ENCODE data around the gene ST3GAL3.

ST3GAL3 gene

DNA sequence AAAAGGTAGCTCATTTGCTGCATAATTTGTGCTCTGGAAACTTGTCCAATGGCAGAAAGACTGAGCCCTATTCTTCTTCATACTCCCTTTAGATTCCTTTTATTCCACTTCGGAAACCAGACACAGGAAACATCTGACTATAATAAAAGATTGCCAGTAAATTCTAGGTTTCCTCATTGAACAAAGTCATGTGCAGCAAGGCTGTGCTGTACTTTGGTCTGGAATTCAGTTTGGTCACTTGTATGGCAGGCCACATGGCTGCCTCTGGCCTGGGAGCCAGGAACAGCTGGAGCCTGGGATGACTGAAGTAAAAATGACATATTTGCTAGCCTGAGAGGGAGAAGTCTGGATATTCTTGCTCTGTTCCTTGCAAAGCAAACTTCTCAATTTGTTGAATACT, 79.6 kb downstream of the ST3GAL3 start:
- DNase-seq, result peak; percentile 42

DNA sequence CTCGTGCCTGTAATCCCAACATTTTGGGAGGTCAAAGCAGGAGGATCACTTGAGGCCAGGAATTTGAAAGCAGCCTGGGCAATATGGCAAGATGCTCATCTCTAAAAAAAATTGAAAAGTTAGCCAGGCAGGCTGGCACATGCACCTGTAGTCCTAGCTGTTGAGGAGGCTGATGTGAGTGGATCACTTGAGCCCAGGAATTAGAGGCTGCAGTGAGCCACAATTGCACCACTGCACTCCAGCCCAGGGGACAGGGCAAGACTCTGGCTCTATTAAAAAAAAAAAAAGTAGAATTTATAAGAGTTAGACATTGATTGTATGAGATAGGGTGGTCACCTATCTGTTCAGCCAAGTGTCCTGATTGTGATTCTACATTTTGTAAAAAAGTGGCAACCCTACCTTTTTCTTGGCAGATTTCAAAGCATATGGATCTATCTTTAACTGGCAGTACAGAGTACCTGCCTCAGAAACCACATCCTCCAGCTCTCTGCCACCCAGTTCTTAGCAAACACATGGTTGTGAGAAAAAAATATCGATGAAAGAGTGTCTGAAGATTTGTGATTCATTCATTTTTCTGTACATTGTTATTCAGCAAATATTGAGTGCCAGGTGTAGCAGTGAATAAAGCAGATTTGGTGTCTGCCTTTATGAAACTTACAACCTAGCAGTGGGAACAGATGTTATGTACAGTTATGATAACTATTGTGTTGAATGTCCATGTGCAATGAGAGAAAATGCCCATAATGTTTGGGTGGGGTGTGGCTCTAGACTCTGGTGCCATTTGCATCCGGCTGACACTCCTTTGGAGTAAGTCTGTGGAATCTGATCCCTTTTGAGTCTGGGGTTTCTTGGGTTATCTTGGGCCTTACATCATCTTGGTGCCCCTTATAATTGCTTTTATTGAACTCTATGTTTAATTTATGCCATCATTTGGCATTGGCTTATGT, 82.5 kb downstream of the ST3GAL3 start:
- DNase-seq, result no peak

DNA sequence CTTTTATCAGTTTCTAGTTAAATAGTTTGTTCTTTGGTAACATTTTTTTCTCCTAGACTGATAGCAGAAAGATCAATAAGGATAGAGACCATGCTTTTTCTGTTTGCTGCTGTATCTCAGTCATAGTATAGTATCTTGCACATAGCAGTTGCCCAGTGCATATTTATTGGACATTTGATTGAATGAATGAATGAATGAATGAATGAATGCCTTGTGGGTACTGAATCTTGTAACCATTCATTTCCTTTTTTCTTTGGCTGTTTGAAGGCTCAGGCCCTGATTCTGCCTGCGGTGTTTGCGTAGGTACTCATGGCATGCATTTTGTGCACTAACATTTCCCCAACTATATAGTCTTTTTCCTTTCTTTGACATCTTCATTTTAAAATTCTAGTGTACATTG, 83.9 kb downstream of the ST3GAL3 start:
- no peak for DNase-seq

DNA sequence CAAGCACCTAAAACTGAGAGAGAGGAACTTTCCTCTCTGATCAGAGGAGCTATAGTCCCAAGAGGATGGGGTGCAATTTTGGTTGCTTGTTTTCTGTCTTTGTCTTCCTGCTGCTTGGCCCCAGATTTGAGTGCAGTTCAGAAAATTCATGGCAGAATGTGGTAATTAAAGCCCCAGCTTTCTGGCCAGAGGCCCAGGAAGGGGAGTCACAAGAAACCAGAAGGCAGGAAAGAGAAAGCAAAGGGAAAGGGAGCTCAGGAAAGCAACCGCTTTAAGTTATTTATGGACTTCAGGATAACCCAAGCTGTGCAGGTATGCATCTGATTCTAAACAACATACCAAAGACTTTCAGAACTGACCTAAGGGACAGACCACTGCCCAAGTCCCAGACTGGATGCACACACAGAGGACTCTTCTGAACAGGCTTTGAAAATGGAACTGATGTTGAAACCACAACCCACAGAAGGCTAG, 88.8 kb downstream of the ST3GAL3 start:
- DNase-seq, result peak; percentile 74

DNA sequence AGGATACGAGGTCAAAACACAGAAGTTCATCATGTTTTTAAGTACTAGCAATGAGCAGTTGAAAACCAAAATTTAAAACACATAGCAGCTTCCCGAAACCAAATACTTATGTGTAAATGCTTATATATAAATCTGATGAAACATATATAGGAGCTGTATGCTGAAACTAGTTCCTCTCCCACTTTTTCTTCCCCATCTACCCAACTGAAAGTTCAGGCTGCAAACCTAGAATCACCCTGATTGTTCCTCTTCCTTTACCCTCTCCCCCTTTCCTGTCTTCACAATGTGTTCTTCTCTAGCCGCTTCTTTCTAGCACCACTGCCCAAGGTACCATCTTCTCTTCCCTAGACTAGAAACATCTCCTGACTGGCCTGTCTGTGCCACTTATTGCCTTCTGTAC, 90.6 kb downstream of the ST3GAL3 start:
- no peak for DNase-seq

DNA sequence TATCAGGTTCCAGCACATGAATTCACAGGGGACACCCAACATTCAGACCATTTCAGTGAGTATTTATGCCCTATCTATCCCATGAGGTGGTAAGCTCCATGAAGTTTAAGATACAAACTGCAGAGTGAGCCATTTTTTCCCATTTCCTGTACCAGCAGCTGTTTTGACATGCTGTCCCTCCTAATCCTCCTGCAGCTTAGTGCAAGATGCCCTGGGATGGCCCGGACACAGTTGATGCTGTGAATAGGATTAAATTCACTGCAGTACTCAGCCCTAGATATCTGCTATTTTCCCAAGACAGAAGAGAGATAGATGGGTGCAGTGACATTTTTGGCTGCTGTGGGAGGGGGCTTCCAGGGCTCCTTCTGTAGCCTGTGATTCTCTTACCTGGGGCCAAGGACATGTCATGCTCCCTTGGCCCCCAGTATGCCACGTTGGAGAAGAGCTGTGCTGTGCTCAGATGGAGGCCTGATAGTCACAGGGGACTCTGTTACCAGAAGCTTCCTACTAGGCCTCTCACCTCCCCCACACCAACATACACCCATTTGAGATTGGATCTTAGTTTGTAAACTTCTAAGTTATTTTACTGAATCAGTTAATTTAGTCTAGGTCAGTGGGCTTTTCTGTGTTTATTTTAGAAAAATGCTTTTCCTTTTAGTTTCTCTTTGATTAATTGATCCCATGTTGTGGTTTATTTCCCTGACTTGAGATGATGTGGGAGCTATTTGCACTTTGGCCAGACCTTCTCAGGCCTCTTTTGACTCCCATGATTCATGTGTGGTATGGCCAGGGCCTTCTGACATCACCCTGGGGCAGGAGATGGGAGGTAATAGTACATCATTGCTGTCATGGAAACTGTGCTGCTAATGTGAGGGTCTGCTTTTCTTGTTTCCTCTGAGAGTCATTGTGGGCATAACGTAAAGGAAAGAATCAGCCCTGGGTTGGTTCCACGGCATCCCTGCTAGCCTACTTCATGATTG, 92.6 kb downstream of the ST3GAL3 start:
- peak; percentile 63 for DNase-seq

DNA sequence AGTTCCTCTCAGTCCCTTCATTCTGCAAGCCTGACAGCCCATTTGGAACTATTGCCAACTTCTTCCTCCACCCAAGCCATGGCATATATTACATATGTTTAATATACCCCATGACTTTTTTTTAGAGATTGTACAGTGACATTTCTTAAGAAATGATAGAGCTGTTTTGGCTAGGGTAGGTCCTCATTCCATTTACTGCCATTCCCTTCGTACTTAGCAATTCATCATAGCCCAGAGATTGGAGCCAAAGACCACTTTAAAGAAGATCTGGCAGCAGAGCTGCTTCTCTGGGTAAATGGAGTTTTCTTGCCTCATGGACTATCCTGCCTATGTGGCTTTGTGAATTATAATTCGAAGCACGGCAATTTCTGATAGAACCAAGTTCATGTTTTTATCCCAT, 93.4 kb downstream of the ST3GAL3 start:
- no peak for DNase-seq

DNA sequence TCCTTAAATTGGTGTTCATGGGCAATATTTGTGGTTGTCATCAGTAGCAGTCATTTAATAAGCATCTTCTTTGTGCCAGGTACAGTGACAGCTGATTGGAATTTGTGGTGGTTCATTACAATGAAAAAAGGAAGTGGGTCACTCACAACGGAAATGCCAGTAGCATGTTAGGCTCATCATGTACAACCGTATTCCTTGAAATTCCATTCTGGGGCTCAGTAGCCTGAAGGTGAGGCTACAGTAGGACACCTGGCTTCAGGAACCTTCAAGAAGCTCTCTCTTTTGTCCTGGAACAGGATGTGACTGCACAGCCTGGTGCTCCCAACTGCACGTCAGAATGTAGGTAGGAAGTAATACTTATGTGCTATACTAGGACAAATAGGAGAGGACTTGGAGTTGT, 93.9 kb downstream of the ST3GAL3 start:
- no peak for DNase-seq

DNA sequence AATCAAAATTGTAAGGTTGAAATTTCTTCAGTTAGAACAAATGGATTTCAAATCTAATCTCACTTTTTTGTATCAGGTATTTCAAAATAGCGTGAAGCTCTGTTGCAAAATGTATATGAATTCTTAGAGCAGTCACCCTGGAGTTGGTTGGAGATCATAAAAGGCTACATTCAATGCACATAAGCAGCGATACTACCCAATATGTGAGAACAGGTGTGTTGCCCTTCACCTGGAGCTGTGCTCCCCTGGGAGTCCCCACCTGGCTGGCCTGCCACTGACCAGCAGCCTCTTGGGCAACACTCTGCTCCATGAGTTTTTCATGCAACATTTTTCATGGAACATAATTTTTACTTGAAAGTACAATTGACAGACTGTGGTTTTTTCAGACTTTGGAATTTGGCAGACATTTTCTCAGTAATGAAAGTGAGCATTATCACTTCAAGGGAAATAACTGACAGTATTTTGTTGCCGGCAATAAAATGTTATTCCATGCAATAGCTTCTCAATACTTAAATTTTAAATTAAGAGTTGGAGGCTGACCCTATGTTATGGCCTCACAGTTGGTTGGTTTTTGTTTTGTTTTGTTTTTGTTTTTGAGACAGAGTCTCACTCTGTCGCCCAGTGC, 95.1 kb downstream of the ST3GAL3 start:
- no peak for DNase-seq

DNA sequence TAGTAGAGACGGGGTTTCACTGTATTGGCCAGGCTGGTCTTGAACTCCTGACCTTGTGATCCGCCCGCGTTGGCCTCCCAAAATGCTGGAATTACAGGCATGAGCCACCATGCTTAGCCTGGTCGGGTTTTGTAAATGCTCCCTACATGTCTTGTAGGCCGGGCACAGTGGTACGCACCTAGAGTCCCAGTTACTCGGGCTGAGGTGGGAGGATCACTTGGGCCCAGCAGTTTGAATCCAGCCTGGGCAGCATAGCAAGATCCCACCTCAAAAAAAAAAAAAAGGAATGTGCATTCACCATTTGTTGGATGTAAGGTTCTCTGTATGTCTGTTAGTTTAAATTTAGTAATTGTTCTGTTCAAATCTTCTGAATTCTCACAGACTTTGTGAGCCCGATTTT, 95.8 kb downstream of the ST3GAL3 start:
- no peak for DNase-seq

DNA sequence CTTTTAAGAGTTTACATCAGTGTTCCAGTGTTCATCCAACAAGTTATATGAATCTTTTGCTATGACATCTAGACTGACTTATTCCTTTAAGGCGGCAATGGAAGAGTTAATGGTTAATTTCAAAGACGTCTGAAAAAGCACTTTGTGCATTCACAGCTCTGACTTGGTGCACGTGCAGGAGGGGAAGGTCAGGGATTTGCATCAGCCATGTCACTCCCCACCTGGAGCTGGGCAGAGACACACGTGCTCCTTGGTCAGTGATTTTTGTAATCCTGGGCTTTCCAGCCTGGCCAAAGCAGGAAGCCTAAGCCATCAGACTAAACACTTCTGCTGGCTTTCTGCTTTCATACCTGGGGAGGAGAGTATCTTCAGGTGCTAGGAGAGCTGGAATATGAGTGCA, 96.3 kb downstream of the ST3GAL3 start:
- DNase-seq, result no peak

DNA sequence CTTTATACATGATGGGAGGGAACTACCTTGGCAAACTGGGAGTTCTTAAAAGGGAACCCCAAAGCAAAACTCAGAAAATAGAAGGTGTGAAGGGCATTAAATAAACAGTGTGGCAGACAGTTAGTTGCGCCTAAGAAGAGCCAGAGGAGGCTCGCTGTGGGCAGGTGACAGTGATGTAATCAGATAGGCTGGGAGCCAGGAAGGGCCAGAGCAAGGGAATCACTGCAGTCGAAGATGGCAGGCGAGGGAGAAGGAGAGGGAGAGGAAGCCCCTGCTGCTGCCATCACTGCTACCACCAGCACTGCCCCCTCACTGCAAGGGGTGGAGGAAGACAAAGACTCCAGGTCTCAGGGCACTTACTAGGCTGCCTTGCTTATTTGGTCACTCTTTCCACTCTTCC, 97.2 kb downstream of the ST3GAL3 start:
- no peak for DNase-seq

DNA sequence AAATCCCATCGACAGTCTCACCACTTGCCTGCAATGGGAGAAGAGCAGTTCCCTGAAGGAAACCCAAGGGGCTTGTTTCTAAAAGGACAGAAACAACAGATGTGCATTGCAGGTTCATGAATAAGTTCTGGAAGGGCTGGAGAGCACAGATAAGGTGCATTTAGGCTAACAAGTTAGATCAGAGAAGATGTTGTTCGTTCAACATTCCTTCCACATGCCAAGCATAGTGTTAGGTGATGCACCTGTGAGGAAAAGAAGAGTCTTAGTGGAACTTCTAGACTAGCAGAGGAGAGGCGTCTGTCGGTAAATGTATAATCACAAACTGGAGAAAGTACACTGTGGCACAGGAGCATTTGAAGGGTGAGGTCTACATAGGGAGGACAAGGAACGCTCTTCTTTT, 98.0 kb downstream of the ST3GAL3 start:
- no peak for DNase-seq

DNA sequence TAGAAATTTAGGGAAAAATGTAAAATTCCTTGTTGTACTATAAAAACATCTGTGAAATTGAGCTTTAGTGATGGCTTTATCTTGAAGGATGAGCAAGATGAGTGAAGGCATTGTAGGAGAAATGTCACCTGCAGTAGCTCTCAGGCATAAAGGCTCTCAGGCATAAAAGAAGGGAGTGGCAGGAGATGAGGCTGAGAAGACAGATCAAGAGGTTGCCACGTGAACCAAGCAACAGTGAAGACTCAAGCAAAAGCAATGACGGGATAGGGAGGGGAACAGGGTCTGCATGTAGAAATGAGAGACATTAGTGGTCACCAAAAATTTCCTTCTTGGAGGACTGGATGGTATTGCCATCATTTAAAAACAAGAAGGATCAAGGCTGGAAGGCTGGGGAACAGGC, 98.8 kb downstream of the ST3GAL3 start:
- no peak for DNase-seq

DNA sequence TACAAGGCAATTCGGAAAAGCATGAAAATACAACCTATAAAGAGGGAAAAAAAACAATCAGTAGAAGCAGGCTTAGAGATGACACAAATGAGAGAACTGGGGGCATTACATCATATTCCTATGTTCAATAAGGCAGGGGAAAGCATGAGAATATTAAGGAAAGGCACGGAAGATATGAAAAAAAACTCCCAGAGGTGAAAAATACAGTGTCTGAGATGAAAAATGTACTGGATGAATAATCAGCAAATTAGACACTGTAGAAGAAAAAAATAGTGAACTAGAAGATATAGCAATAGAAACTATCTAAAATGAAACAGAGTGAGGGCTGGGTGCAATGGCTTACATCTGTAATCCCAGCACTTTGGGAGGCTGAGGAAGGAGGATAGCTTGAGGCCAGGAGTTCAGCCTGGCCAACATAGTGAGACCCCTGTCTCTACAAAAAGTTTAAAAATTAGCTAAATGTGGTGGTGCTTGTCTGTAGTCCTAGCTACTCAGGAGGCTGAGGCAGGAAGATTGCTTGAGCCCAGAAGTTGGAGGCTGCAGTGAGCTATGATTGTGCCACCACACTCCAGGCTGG, 101.8 kb downstream of the ST3GAL3 start:
- DNase-seq, result no peak

DNA sequence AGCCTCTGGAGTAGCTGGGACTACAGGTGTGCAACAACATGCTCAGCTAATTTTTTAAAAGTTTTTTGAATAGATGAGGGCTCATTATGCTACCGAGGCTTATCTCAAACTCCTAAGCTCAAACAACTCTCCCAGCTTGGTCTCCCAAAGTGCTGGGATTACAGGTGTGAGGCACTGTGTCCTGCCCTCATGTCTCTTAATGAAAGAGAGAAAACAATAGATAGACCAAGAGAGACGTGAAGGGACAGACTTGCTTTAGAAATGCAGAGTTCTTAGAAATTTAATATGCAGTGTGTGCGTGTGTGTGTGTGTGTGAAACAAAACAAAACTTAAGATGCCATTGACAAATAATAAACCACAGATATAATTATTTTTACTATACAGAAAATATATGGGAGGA, 105.2 kb downstream of the ST3GAL3 start:
- no peak for DNase-seq

DNA sequence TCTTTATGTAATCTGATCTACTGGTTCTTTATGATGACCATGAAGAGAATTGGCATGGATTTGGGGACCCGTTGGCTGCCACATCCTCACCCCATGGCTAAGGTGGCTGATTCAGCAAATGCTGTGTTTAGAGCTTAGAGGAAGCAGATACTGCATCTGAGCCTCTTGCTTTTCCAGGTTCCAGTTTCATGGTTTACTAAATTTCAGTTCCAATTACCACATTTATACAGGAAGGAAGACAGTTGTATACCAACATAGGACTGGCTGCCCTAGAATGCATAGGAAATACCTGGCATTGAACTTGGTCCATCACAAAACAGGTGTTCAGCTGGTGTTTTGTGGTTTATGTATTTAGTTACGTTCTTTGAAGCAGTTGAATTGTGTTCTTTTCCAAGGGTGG, 107.1 kb downstream of the ST3GAL3 start:
- no peak for DNase-seq

DNA sequence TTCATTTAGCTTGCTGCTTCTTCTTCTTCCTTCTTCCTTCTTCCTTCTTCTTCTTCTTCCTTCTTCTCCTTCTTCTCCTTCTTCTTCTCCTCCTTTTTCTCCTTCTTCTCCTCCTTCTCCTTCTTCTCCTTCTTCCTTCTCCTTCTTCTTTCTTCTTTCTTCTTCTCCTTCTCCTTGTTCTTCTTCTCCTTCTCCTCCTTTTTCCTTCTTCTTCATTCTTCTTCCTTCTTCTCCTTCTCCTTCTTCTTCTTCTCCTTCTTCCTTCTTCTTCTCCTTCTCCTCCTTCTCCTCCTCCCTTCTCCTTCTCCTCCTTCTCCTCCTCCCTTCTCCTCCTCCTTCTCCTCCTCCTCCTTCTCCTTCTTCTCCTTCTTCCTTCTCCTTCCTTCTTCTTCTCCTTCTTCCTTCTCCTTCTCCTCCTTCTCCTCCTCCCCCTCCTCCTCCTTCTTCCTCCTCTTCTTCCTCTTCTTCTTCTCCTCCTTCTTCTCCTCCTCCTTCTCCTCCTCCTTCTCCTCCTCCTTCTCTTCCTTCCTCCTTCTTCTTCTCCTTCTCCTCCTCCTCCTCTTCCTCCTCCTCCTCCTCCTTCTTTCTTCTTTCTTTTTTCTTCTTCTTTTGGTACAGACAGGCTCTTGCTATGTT, 110.1 kb downstream of the ST3GAL3 start:
- no peak for DNase-seq

DNA sequence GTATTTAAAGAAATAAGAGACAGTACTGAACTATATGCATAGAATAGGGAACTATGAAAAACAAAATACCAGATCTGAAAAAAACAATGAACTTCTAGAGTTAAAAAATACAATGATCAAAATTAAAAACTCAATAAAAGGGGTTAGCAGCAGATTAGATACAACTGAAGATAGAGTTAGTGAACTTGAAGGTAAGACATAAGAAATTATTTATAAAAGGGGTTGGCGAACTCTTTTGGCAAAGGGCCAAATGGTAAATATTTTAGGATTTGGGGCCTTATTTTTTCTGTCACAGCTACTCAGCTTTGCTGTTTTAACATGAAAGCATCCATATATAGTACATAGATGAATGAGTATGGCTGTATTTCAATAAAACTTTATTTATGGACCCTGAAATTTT, 111.4 kb downstream of the ST3GAL3 start:
- no peak for DNase-seq

DNA sequence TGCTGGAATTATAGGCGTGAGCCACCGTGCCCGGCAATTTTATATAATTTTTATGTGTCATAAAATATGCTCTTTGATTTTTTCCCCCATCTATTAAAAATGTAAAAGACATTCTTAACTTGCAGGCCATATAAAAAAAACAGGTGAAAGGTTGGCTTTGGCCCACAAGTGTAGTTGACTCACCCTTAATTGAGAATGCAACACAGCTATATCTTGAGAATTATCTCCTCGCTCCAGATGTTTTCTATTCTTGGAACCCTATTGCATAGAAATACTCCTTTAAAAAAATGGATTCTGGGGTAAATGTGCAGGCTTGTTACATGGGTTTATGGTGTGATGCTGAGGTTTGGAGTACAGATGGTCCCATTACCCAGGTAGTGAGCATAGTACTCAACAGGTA, 112.0 kb downstream of the ST3GAL3 start:
- DNase-seq, result no peak

DNA sequence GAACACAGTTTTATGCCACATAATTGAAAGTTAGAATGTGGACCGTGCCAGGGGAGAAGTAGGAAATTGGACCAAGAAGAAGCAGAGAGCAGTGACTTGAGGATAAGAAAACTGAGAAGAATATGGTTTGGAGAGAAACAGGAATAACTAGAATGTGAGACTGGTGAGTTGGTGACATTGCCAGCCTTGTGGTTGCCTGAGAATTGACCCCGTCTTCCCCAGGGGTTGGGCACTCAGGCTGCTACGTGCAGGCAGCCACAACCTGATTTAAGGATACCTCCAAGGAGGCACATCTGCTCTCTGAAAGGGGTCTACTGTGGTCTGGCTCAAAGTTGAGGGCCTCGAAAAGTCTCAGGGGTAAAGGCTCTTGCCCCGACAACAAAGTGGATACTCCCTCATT, 114.1 kb downstream of the ST3GAL3 start:
- no peak for DNase-seq

Measured in fibroblast of skin of scalp (primary cell).